K562 (cell line): ENCODE measurements around the gene TRAK1. TPM values are rescaled to one million over a fixed set of nuclear protein-coding genes. Genes with fewer than 3 reads are reported as not detected.

Experiments used
- ATAC-seq: fragments of 200-7000 bp; cut with Tn5 transposase; 3 replicates; pipeline ENCODE4 v1.9.1; 2020; ENCODE audit warnings: moderate library complexity
- BruUV-seq: library from RNA; stranded (reverse); fragments of 400-500 nt; replicated peaks from 2 replicates; lab custom pipeline; 2021; lab: Mats Ljungman, UMichigan
- CTCF ChIA-PET: fragments of 300-600 bp; formaldehyde crosslinking; extraction: SDS; loops from one replicate; lab custom pipeline; 2021; ENCODE audit warnings: low intra/inter-chr PET ratio; lab: Yijun Ruan, JAX
- POLR2A ChIA-PET: fragments of 300-600, 350-650 bp; sonication (Branson Sonifier 250); formaldehyde crosslinking; extraction: SDS; loops from one replicate; lab custom pipeline; 2021; ENCODE audit warnings: antibody characterized with exemption, inconsistent platforms; lab: Yijun Ruan, JAX
- DNase-seq, 4 experiments: peaks; one replicate each; pipeline versions ENCODE4 v3.0.0 to v3.0.0-alpha.2; 2011 to 2018; ENCODE audit warnings: low spot score in 3 of 4, mixed read lengths in 3 of 4; ENCODE audit errors: extremely low read depth in 1 of 4
- FAIRE-seq: peaks from 2 replicates; lab custom pipeline; 2011; peaks lifted over from hg19 to GRCh38; lab: Jason Lieb, UNC
- H2AFZ ChIP-seq: 2 replicates; pipeline ENCODE4 v1.6.0; 2011; ENCODE audit warnings: low read depth, low read length, control low read depth, inconsistent platforms
- H3K27ac ChIP-seq: fragments of 200-600 bp; 3 replicates; pipeline ENCODE4 v1.8.0; 2011; ENCODE audit warnings: low read depth, mild to moderate bottlenecking, control low read depth, inconsistent platforms, low read length, moderate library complexity, mixed read lengths; ENCODE audit errors: extremely low read depth
- H3K27me3 ChIP-seq, 2 experiments: fragments of 300-600 bp in 1 of 2; 2 replicates in 1 of 2; 3 replicates in 1 of 2; pipeline versions ENCODE4 v1.6.0 to v1.8.0; 2011; ENCODE audit warnings: inconsistent platforms in 2 of 2, low read length in 2 of 2, mild to moderate bottlenecking in 1 of 2, mixed read lengths in 1 of 2, moderate library complexity in 1 of 2; ENCODE audit not compliant: control insufficient read depth in 2 of 2, insufficient read depth in 2 of 2
- H3K36me3 ChIP-seq: fragments of 300-600 bp; 3 replicates; pipeline ENCODE4 v1.8.0; 2011; ENCODE audit warnings: mild to moderate bottlenecking, low read length, inconsistent platforms; ENCODE audit not compliant: control insufficient read depth, insufficient read depth
- H3K4me1 ChIP-seq, 2 experiments: fragments of 200-600 bp in 1 of 2; replicated peaks in 1 of 2; 2 replicates in 1 of 2; 3 replicates in 1 of 2; pipeline versions ENCODE4 v1.5.1 to v1.8.0; 2011; ENCODE audit warnings: inconsistent platforms in 2 of 2, low read length in 2 of 2, mild to moderate bottlenecking in 1 of 2, mixed read lengths in 1 of 2, moderate library complexity in 1 of 2; ENCODE audit not compliant: control insufficient read depth in 2 of 2, insufficient read depth in 2 of 2
- H3K4me2 ChIP-seq: 2 replicates; pipeline ENCODE4 v1.6.1; 2011; ENCODE audit warnings: low read length, control low read depth, inconsistent platforms, mixed read lengths; ENCODE audit not compliant: insufficient read depth
- H3K4me3 ChIP-seq: fragments of 200-600 bp; sonication (generic), shearing (Covaris generic); 2 replicates; pipeline ENCODE4 v1.5.1; 2016; ENCODE audit warnings: control low read depth, inconsistent platforms
- H3K79me2 ChIP-seq: fragments of 200-600 bp; 3 replicates; pipeline ENCODE4 v1.8.0; 2011; ENCODE audit warnings: low read length, inconsistent platforms; ENCODE audit not compliant: control insufficient read depth, insufficient read depth
- H3K9ac ChIP-seq, 2 experiments: 2 replicates each; pipeline versions ENCODE4 v1.6.0 to v1.6.1; 2011; ENCODE audit warnings: low read depth in 2 of 2, low read length in 2 of 2, control low read depth in 1 of 2, inconsistent platforms in 1 of 2, mild to moderate bottlenecking in 1 of 2, mixed read lengths in 1 of 2; ENCODE audit not compliant: insufficient read depth in 1 of 2
- H3K9me1 ChIP-seq: one replicate; pipeline ENCODE4 v1.6.0; 2011; ENCODE audit warnings: inconsistent platforms, mild to moderate bottlenecking, low read length, moderate library complexity; ENCODE audit not compliant: control insufficient read depth, insufficient read depth
- H3K9me3 ChIP-seq: replicated peaks from 2 replicates; pipeline ENCODE4 v1.5.1; 2011; ENCODE audit warnings: low read depth, low read length, inconsistent platforms; ENCODE audit not compliant: control insufficient read depth, insufficient read depth
- H4K20me1 ChIP-seq: replicated peaks from 2 replicates; pipeline ENCODE4 v1.6.1; 2011; ENCODE audit warnings: low read length, inconsistent platforms, mixed read lengths; ENCODE audit not compliant: control insufficient read depth, insufficient read depth
- C11orf30 ChIP-seq: fragments of 450-650 bp; IDR thresholded peaks from 2 replicates; pipeline ENCODE4 v1.6.1; 2016; ENCODE audit warnings: low read depth, mild to moderate bottlenecking
- NCOA2 ChIP-seq, 2 experiments: fragments of 450-650 bp; IDR thresholded peaks; 2 replicates each; pipeline ENCODE4 v1.6.1; 2018; ENCODE audit warnings: mild to moderate bottlenecking in 2 of 2, moderate library complexity in 1 of 2; ENCODE audit not compliant: partially characterized antibody in 2 of 2
- NR1H2 ChIP-seq: sonication (generic); formaldehyde crosslinking; IDR thresholded peaks from 2 replicates; pipeline ENCODE4 v1.4.0; 2020; ENCODE audit warnings: mild to moderate bottlenecking, missing genetic modification reagents
- RBM14 ChIP-seq: fragments of 200-400 bp; formaldehyde crosslinking; IDR thresholded peaks from 2 replicates; pipeline ENCODE4 v1.6.1; 2018; ENCODE audit warnings: low read depth, mild to moderate bottlenecking, low read length, moderate library complexity, borderline replicate concordance; ENCODE audit not compliant: insufficient read depth
- SNRNP70 ChIP-seq: fragments of 200-400 bp; formaldehyde crosslinking; optimal IDR thresholded peaks from 2 replicates; pipeline ENCODE3; 2017; ENCODE audit warnings: low read depth, low read length
- XRCC4 ChIP-seq: IDR thresholded peaks from one replicate; pipeline ENCODE4 v1.6.1; 2011; ENCODE audit not compliant: insufficient read depth, insufficient read length; ENCODE audit errors: extremely low read depth
- ZNF384 ChIP-seq: IDR thresholded peaks from 2 replicates; pipeline ENCODE4 v1.6.1; 2012; ENCODE audit warnings: low read depth, low read length, improper control_type of control experiment
- WGBS: fragments of 100-300 bp; shearing (Covaris generic); methylation state at CpG from one replicate; pipeline ENCODE4 v1.1.6; 2016; ENCODE audit warnings: low coverage, mixed read lengths; ENCODE audit not compliant: insufficient coverage; ENCODE audit errors: missing lambda C conversion rate; 5-methylcytosine and 5-hydroxymethylcytosine counted together
- in situ Hi-C: fragments of 300-500 bp; cut with MboI; formaldehyde crosslinking; loops from 4 replicates; pipeline ENCODE4 v1.15.0; 2018; ENCODE audit warnings: inconsistent platforms, mixed read lengths
- intact Hi-C: fragments of 100-400 bp; cut with micrococcal nuclease; formaldehyde crosslinking; loops from 2 replicates; pipeline ENCODE4 v1.14.2; 2022
- polyA plus RNA-seq, 8 experiments: library from polyadenylated mRNA; depleted of rRNA in 4 of 8; stranded (reverse) in 5 of 8; unstranded in 3 of 8; fragments of >200 nt; fragmentation: Nextera tagmentation in 2 of 8; fragmentation: Illumina TruSeq in 1 of 8; extraction: Ambion mirVana in 2 of 8; extraction: Trizol in 1 of 8; gene quantifications; 2 replicates each; pipeline versions ENCODE4 v1.2.1 to v1.2.3, GENCODE V29; 2011 to 2014; ENCODE audit warnings: inconsistent platforms in 1 of 8, missing spikeins in 1 of 8
- total RNA-seq, 7 experiments: library from RNA; depleted of rRNA in 6 of 7; stranded (reverse); fragments of >200 nt in 6 of 7; fragmentation: Illumina TruSeq in 2 of 7; extraction: Trizol in 2 of 7; gene quantifications; 2 replicates each; pipeline versions ENCODE4 v1.2.1 to v1.2.3, GENCODE V29; 2011 to 2021; ENCODE audit warnings: low replicate concordance in 1 of 7

The TRAK1 gene
- total and polyA plus RNA-seq, 9 of the 15 experiments (the other 6 are each of a cell fraction or from before 2014, with no cell fraction given): 5.3 to 28.5 (median 17.5) TPM

GRCh38 chr3:42263354-42264346 is 172.5 kb downstream of the TRAK1 start:
- Histone ChIP-seq H2AFZ (no peak overlapping the region), H3K79me2 (no peaks in the 10 kb centered on the region), H3K4me3 (no peak overlapping the region), H3K27ac (no peak overlapping the region), H3K4me1 (peaks cover 0 to 17% of the 10 kb centered on the region in 2 experiments; a peak in 1 of 5 replicates), H3K4me2 (no peak overlapping the region), H3K9me3 (no peaks in the 10 kb centered on the region), H3K9ac (no peak overlapping the region), H3K27me3 (peaks cover 45 to 51% of the 10 kb centered on the region in 2 experiments), H3K9me1 (no peaks in the 10 kb centered on the region), H3K36me3 (no peaks in the 10 kb centered on the region), H4K20me1 (peaks cover 9% of the 10 kb centered on the region; the same call in 1 of the 2 replicates)
- ATAC-seq (no peak), FAIRE-seq (no peak), DNase-seq (no peak)
- WGBS: 2% methylated on average over 51 of the region's 56 CpGs
- TF ChIP-seq C11orf30: no peak
- TF ChIP-seq XRCC4: no peak
- TF ChIP-seq ZNF384: no peak
- TF ChIP-seq SNRNP70: no peak
- TF ChIP-seq RBM14: 0 out of 2 replicates have a peak, but pooled peaks have one; percentile 31
- no peak for TF ChIP-seq NR1H2 (CRISPR knock-in tag)
- no peak for TF ChIP-seq NCOA2 (IDR thresholded peaks at IDR 0.05; ENCODE audit: partially characterized antibody in 2 of 2)
- intact Hi-C loops: no loop called here
- ChIA-PET CTCF (no interaction called here), POLR2A (interaction anchor here (0.6 kb wide), 1 partner anchor 1153 kb away, joined by 3 read pairs; no protein-coding TSS in a partner anchor)
- no TSS peak for BruUV-seq
- in situ Hi-C loops: no loop called here
